ENCODE measurements around the gene JUP. TPM values are rescaled to one million over a fixed set of nuclear protein-coding genes. Genes with fewer than 3 reads are reported as not detected.

The JUP gene
- total RNA-seq, 4 donors from 2014 or later: 22.7 to 96.3 (median 57.6) TPM

DNA sequence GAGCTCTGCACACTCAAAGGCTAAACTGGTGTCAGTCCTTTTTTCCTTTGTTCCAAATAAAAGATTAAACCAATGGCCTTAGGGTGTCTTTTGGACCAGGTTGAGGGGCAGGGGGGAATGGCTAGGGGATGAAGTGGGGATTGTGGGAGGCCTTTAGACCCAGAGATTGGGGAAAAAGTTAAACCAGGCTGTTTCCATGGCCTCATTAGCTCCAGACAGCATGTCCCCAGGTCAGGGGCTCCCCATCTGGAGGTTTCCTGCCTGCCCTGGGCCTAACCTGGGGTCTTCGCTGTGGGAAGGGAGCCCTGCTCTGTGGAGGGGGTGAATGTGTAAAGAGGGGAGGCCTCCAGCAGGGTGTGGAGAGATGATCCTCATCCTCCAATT, 36.6 kb upstream of the JUP start:
- TF ChIP-seq, protein P1, sequence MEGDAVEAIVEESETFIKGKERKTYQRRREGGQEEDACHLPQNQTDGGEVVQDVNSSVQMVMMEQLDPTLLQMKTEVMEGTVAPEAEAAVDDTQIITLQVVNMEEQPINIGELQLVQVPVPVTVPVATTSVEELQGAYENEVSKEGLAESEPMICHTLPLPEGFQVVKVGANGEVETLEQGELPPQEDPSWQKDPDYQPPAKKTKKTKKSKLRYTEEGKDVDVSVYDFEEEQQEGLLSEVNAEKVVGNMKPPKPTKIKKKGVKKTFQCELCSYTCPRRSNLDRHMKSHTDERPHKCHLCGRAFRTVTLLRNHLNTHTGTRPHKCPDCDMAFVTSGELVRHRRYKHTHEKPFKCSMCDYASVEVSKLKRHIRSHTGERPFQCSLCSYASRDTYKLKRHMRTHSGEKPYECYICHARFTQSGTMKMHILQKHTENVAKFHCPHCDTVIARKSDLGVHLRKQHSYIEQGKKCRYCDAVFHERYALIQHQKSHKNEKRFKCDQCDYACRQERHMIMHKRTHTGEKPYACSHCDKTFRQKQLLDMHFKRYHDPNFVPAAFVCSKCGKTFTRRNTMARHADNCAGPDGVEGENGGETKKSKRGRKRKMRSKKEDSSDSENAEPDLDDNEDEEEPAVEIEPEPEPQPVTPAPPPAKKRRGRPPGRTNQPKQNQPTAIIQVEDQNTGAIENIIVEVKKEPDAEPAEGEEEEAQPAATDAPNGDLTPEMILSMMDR (IDR thresholded peaks at IDR 0.05; ENCODE audit: low read depth): no peak

DNA sequence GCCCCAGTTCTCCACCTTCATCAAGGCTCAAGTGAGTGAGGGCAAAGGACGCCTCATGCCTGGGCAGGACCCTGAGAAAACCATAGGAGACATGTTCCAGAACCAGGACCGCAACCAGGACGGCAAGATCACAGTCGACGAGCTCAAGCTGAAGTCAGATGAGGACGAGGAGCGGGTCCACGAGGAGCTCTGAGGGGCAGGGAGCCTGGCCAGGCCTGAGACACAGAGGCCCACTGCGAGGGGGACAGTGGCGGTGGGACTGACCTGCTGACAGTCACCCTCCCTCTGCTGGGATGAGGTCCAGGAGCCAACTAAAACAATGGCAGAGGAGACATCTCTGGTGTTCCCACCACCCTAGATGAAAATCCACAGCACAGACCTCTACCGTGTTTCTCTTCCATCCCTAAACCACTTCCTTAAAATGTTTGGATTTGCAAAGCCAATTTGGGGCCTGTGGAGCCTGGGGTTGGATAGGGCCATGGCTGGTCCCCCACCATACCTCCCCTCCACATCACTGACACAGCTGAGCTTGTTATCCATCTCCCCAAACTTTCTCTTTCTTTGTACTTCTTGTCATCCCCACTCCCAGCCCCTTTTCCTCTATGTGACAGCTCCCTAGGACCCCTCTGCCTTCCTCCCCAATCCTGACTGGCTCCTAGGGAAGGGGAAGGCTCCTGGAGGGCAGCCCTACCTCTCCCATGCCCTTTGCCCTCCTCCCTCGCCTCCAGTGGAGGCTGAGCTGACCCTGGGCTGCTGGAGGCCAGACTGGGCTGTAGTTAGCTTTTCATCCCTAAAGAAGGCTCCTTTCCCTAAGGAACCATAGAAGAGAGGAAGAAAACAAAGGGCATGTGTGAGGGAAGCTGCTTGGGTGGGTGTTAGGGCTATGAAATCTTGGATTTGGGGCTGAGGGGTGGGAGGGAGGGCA, 36.0 kb upstream of the JUP start:
- TF ChIP-seq, protein P1 (IDR thresholded peaks at IDR 0.05; ENCODE audit: low read depth): no peak

DNA sequence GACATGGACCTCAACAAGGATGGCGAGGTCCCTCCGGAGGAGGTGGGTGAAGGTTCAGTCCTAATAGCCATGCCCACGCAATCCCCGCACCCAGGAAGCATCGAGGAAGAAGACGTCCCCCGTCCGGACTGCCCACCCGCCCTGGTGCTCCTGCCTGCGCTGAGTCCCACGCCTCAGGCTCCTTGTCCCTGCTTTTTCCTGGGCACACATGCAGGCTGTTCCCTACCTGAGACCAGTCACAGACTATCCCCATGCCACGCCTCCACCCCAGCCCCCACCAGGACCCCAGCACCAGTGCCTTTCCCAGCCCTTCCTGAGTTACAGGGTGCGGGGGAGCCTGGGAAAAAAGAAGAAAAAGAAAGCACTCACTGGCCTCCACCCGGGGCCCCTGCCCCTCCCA, 35.3 kb upstream of the JUP start:
- TF ChIP-seq, protein P1 (IDR thresholded peaks at IDR 0.05; ENCODE audit: low read depth): no peak

DNA sequence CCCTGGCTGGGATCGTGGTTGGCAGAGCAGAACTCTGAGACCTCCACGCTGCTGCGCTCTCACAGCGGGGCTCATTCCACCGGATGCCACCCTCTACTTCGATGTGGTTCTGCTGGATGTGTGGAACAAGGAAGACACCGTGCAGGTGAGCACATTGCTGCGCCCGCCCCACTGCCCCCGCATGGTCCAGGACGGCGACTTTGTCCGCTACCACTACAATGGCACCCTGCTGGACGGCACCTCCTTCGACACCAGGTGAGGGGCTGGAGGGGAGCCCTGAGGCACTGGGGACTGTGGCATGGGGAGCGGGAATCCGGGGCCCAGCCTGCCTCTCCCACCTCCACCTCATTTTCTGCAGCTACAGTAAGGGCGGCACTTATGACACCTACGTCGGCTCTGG, 31.5 kb upstream of the JUP start:
- TF ChIP-seq, protein P1 (IDR thresholded peaks at IDR 0.05; ENCODE audit: low read depth): no peak

DNA sequence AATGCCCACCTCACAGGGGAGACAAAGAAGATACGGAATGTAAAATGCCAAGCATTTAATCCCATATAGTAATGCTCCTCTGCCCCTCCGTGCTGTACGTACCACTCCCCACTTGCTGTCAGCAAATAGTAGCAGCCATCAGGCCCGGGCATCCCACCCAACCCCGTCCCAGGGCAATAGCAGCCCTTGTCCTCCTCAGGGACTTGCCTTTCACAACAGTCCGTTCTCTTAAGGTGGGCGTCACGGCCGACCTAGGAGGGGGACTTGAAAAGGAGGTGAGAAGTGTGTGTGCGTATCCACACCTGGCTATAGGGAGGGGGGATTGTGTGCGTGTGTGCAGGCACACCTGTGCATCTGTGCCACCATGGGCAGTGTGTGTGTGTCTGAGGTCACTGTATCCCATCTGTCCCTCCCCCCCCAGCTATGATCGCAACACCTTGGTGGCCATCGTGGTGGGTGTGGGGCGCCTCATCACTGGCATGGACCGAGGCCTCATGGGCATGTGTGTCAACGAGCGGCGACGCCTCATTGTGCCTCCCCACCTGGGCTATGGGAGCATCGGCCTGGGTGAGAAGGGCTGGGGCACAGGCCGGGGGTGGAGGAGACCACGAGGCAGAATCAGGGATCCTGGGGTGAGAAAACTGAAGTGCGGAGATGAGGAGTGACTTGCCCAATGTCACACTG, 30.3 kb upstream of the JUP start:
- TF ChIP-seq, protein P1 (IDR thresholded peaks at IDR 0.05; ENCODE audit: low read depth): no peak

DNA sequence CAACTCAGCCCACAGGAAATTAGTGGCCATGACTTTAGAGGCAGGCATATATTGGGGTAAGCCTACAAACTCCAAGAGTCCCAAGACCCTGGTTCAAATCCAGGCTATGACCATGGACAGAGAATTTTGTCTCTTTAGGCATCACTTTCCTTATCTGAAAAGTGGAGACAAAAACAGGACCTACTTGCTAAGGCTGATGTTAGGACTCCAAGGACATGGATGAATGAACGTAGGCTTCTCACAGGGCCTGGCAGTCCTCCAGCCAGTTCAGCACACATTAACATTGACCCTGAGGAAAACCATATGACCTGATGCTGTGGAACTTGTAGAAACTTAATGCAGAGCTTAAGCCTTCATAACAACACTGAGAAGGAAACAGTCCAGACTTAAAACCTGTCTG, 27.7 kb upstream of the JUP start:
- TF ChIP-seq, protein P1 (IDR thresholded peaks at IDR 0.05; ENCODE audit: low read depth): no peak

DNA sequence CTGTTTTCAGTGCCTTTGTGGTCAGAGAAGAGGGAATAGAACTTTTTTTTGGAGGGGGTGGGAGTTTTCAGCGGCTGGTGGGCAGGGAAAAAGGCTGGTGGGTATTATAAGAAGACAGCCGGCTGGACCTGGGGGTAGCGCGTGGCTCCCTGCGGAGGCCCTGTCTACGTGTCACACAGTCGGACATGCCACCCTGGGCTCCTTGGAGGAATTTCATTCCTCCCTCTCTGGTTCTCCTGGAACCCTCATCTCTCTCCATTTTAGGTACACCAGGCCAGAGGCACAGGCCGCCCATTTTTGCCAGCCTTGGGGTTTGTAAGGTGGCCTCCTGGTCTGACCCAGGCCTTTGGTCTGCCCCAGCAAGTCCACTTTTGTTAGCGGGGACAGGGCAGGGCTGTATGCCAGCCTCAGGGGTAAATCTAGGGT, 27.2 kb upstream of the JUP start:
- TF ChIP-seq, protein P1 (IDR thresholded peaks at IDR 0.05; ENCODE audit: low read depth): no peak
